AG09319 (cell line): Measurements from ENCODE around the gene SMOC1.
"Not testable (repeated sequence)": the region's sequence is repeated elsewhere in the genome, so short reads cannot be mapped to it uniquely, and the experiment has no call there.

Source experiments
- DNase-seq: peaks from one replicate; pipeline ENCODE4 v3.0.0-alpha.2; 2010; ENCODE audit warnings: low read depth; ENCODE audit errors: extremely low read depth
- CTCF ChIP-seq: IDR thresholded peaks from 2 replicates; pipeline ENCODE4 v1.5.1; 2011; ENCODE audit warnings: low read depth, mild to moderate bottlenecking, inconsistent platforms, low read length, moderate library complexity

SMOC1 gene

GRCh38 chr14:69901113-69901951, 22.1 kb downstream of the SMOC1 start:
- no peak for TF ChIP-seq CTCF
- DNase-seq = no peak

GRCh38 chr14:69903046-69903445, 23.8 kb downstream of the SMOC1 start:
- DNase-seq = not testable (repeated sequence)

GRCh38 chr14:69904246-69904645, 25.0 kb downstream of the SMOC1 start:
- no peak for TF ChIP-seq CTCF
- no peak for DNase-seq

- no peak for DNase-seq
These were observed 27.0 kb downstream of the SMOC1 start for GRCh38 chr14:69906201-69906600.

GRCh38 chr14:69909826-69910550, 30.8 kb downstream of the SMOC1 start:
- no peak for TF ChIP-seq CTCF
- no peak for DNase-seq

More at GRCh38 chr14:69906201-69906600, 27.0 kb downstream of the SMOC1 start:
- no peak for TF ChIP-seq CTCF

GRCh38 chr14:69910871-69911270, 31.7 kb downstream of the SMOC1 start:
- DNase-seq = no peak
- no peak for TF ChIP-seq CTCF

- no peak for TF ChIP-seq CTCF
These were observed 34.5 kb downstream of the SMOC1 start for GRCh38 chr14:69913686-69914085.

More at GRCh38 chr14:69913686-69914085, 34.5 kb downstream of the SMOC1 start:
- DNase-seq = no peak
